Measurements from ENCODE around the gene MMP1. TPM values are rescaled to one million over a fixed set of nuclear protein-coding genes. Genes with fewer than 3 reads are reported as not detected.

MMP1 gene
- total RNA-seq, 1 experiment from 2014 or later = not detected

- H2BK15ac ChIP-seq (ENCODE audit: low read depth, low read length) = no peak overlapping the region
- no peak overlapping the region for H3K18ac ChIP-seq (ENCODE audit: insufficient read length, low read depth, low read length)
- H3K23me2 ChIP-seq (ENCODE audit: insufficient read length, low read depth, low read length, poor library complexity, severe bottlenecking) = no peaks in the 10 kb centered on the region
- H4K20me1 ChIP-seq (ENCODE audit: control insufficient read depth, insufficient read depth, insufficient read length) = no peaks in the 10 kb centered on the region
- H2BK12ac ChIP-seq (ENCODE audit: insufficient read length, low read depth, low read length) = no peak overlapping the region
- no peak overlapping the region for H4K5ac ChIP-seq (ENCODE audit: insufficient read length, low read depth, low read length)
- H4K91ac ChIP-seq (ENCODE audit: insufficient read length, low read depth, low read length) = no peak overlapping the region
- no CpG with 5 or more reads among the region's 2 CpGs for WGBS (ENCODE audit: extremely low coverage, insufficient read length, low lambda C conversion rate)
- H3K9me3 ChIP-seq (ENCODE audit: control insufficient read depth, low read depth, low read length) = no peaks in the 10 kb centered on the region
- no peak overlapping the region for H2BK5ac ChIP-seq (ENCODE audit: insufficient read length, low read length)
- no peak overlapping the region for H3K23ac ChIP-seq (ENCODE audit: insufficient read length, low read depth, low read length)
- no peaks in the 10 kb centered on the region for H3K27me3 Mint-ChIP-seq (ENCODE audit: low read depth)
- no peak overlapping the region for H2AFZ ChIP-seq (ENCODE audit: low read length)
- H3K9ac ChIP-seq (ENCODE audit: extremely low read depth, insufficient read length, low read length) = no peak overlapping the region
- H2BK20ac ChIP-seq (ENCODE audit: low read depth, low read length, poor library complexity, severe bottlenecking) = no peak overlapping the region
- no peak overlapping the region for H4K8ac ChIP-seq (replicated peaks; ENCODE audit: insufficient read length, low read depth, low read length)
- no peak overlapping the region for H3K4ac ChIP-seq (ENCODE audit: low read depth, low read length)
- H3K27me3 ChIP-seq (ENCODE audit: insufficient read depth, low read length) = no peaks in the 10 kb centered on the region
- H3K27ac Mint-ChIP-seq = no peak overlapping the region
- no peak overlapping the region for H3K14ac ChIP-seq (ENCODE audit: insufficient read depth, low read length)
- H3K79me2 ChIP-seq (ENCODE audit: insufficient read depth, low read length) = no peaks in the 10 kb centered on the region
- no peak overlapping the region for H2AK5ac ChIP-seq (ENCODE audit: insufficient read length, low read length)
- no peaks in the 10 kb centered on the region for H3K36me3 Mint-ChIP-seq (ENCODE audit: insufficient read depth in 1 of 3, low read depth in 3 of 3)
- H3K79me1 ChIP-seq (ENCODE audit: insufficient read depth, low read depth, low read length, poor library complexity, severe bottlenecking) = no peaks in the 10 kb centered on the region
- H3K9me3 Mint-ChIP-seq = no peaks in the 10 kb centered on the region
- TF ChIP-seq CTCF (conservative IDR thresholded peaks at IDR 0.05) = no peak
- peaks cover 3% of the 10 kb centered on the region; the same call in 1 of the 2 replicates for H3K4me1 ChIP-seq (ENCODE audit: insufficient read depth, low read length)
- H3K27ac ChIP-seq (ENCODE audit: insufficient read length, low read depth, low read length) = no peak overlapping the region
- no peak overlapping the region for H3T11ph ChIP-seq (ENCODE audit: low read length)
- H3K4me3 Mint-ChIP-seq = no peak overlapping the region
- DNase-seq = no peak
- H3K56ac ChIP-seq (ENCODE audit: insufficient read length, low read depth, low read length) = no peak overlapping the region
- H3K4me2 ChIP-seq (ENCODE audit: insufficient read depth, insufficient read length, low read length) = no peak overlapping the region
- peaks cover 15 to 19% of the 10 kb centered on the region in 2 experiments for H3K4me1 Mint-ChIP-seq
- H2BK120ac ChIP-seq (ENCODE audit: low read depth, low read length, poor library complexity, severe bottlenecking) = no peak overlapping the region
Observed at GRCh38 chr11:102837156-102837555, 39.2 kb upstream of the MMP1 start.
